C4-2B (cell line): ENCODE data around the gene KCND1.

ENCODE experiments used
- ZFX ChIP-seq: fragments of 450-650 bp; IDR thresholded peaks from 2 replicates; pipeline ENCODE4 v1.6.1; 2017
- TF ChIP-seq, protein P1 (sequence below): fragments of 450-650 bp; conservative IDR thresholded peaks from 2 replicates; pipeline ENCODE4 v1.5.1; 2017; ENCODE audit warnings: mild to moderate bottlenecking

DNA sequence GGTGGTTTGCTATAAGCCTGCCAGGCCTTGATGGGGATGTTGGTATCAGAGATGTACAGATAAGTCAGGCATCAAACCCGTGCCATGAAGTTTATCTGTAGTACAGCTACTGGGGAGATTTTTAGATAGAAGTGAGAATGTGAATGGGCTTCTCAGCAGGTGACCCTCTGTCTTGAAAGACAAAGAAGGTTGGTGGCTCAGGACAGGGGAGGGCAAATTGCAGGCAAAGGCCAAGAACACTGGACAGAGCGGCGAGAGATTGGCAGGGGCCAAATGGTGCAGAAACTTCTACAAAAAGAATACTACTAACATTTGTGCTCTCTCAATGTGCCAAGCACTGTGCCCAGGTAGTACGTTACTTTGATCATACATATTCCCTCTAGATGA, 50.9 kb downstream of the KCND1 start:
- TF ChIP-seq, protein P1, sequence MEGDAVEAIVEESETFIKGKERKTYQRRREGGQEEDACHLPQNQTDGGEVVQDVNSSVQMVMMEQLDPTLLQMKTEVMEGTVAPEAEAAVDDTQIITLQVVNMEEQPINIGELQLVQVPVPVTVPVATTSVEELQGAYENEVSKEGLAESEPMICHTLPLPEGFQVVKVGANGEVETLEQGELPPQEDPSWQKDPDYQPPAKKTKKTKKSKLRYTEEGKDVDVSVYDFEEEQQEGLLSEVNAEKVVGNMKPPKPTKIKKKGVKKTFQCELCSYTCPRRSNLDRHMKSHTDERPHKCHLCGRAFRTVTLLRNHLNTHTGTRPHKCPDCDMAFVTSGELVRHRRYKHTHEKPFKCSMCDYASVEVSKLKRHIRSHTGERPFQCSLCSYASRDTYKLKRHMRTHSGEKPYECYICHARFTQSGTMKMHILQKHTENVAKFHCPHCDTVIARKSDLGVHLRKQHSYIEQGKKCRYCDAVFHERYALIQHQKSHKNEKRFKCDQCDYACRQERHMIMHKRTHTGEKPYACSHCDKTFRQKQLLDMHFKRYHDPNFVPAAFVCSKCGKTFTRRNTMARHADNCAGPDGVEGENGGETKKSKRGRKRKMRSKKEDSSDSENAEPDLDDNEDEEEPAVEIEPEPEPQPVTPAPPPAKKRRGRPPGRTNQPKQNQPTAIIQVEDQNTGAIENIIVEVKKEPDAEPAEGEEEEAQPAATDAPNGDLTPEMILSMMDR: no peak
- TF ChIP-seq ZFX: no peak
